Upper lobe of left lung (tissue), 6 donors: Measurements from ENCODE around the gene GATAD2B. TPM values are rescaled to one million over a fixed set of nuclear protein-coding genes. Genes with fewer than 3 reads are reported as not detected.

Experiments used
- ATAC-seq, 2 donors: fragments of 200-7000 bp; cut with Tn5 transposase; one replicate each; pipeline ENCODE4 v1.9.1; 2022; ENCODE audit warnings: mild to moderate bottlenecking in 2 of 2, moderate library complexity in 2 of 2; ENCODE audit not compliant: low FRiP score in 2 of 2
- DNase-seq, 2 donors: peaks; one replicate each; pipeline ENCODE4 v3.0.0-alpha.2; 2019 to 2020
- H3K27ac ChIP-seq, 4 donors: fragments of 200-600 bp; sonication (generic); one replicate each; pipeline ENCODE4 v1.5.1; 2016 to 2019
- H3K27me3 ChIP-seq, 4 donors: fragments of 200-600 bp; sonication (generic); one replicate each; pipeline ENCODE4 v1.5.1; 2017 to 2019
- H3K36me3 ChIP-seq, 4 donors: fragments of 200-600 bp; sonication (generic); one replicate each; pipeline ENCODE4 v1.5.1; 2016 to 2019
- H3K4me1 ChIP-seq, 4 donors: fragments of 200-600 bp; sonication (generic); one replicate each; pipeline ENCODE4 v1.5.1; 2018 to 2019
- H3K4me3 ChIP-seq, 4 donors: fragments of 200-600 bp; sonication (generic); one replicate each; pipeline ENCODE4 v1.5.1; 2017 to 2019; ENCODE audit warnings: mild to moderate bottlenecking in 2 of 4, moderate library complexity in 1 of 4
- H3K9me3 ChIP-seq, 4 donors: fragments of 200-600 bp; sonication (generic); one replicate each; pipeline ENCODE4 v1.5.1; 2018 to 2019
- EP300 ChIP-seq, 4 donors: sonication (generic); formaldehyde crosslinking; IDR thresholded peaks; one replicate each; pipeline ENCODE4 v1.5.1; 2017; ENCODE audit warnings: antibody characterized with exemption in 4 of 4, control low read depth in 2 of 4
- POLR2A ChIP-seq, 4 donors: fragments of 450-650 bp; IDR thresholded peaks; one replicate each; pipeline ENCODE4 v1.5.1; 2016 to 2017; ENCODE audit warnings: antibody characterized with exemption in 4 of 4, mild to moderate bottlenecking in 2 of 4
- POLR2AphosphoS5 ChIP-seq, 2 donors: sonication (generic); formaldehyde crosslinking; IDR thresholded peaks; one replicate each; pipeline ENCODE4 v1.5.1; 2017; ENCODE audit warnings: antibody characterized with exemption in 2 of 2
- WGBS, 2 donors: methylation state at CpG; one replicate each; pipeline ENCODE4 v1.1.5; 2017 to 2018; 5-methylcytosine and 5-hydroxymethylcytosine counted together
- total RNA-seq, 6 donors: library from RNA; depleted of rRNA in 4 of 6; stranded (reverse); fragments of >200 nt in 4 of 6; gene quantifications; one replicate each; pipeline versions ENCODE4 v1.1.0 to v1.2.1, GENCODE V29; 2016 to 2021
- TF ChIP-seq, protein P1 (sequence below), 6 experiments: fragments of 450-650 bp in 4 of 6; fragments of 200-600 bp in 2 of 6; sonication (generic) in 2 of 6; IDR thresholded peaks; one replicate each; pipeline ENCODE4 v1.5.1; 2016 to 2019; ENCODE audit warnings: antibody characterized with exemption in 6 of 6
- donor health status: DM: no; HTN: no; CAD: no; lungs with moderate emphysema.
- donor health status: DM: no; HTN: yes; CAD: no; lungs with severe emphysema.

Gene GATAD2B
- total RNA-seq, 6 donors from 2014 or later, result 16.0 to 50.3 (median 37.8) TPM

DNA sequence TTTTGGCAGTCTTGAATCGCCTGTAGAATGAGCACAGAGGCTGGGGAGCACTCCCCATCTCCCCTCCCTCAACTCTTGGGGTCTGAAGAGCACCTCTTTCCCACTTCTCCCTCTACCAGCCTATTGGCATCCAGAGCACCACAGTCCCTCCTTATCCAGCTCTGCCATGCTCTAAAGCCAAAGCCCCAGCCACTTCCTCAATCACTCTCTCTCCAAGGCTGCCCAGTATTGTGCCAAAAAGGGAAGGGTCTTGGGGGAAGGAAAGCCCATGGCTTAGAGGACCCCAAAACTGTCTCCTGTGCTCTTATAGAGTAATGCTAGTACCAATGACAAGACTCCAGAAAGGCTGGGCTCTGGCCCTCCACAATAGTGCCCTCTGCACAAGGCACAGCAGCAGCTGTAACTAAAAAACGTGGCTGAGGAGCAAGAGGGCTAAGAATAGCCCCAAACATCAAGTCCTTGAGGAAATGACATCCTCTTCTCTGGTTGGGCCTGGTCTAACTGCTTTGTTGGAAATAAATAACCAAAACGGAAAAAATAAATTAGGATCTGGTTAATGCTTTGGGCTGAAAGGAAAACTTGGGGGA is 119.2 kb downstream of the GATAD2B start:
- H3K4me3 ChIP-seq, result no peak overlapping the region
- no peak for TF ChIP-seq POLR2A (IDR thresholded peaks at IDR 0.05)
- no peak for TF ChIP-seq POLR2AphosphoS5 (IDR thresholded peaks at IDR 0.05)
- TF ChIP-seq, protein P1, sequence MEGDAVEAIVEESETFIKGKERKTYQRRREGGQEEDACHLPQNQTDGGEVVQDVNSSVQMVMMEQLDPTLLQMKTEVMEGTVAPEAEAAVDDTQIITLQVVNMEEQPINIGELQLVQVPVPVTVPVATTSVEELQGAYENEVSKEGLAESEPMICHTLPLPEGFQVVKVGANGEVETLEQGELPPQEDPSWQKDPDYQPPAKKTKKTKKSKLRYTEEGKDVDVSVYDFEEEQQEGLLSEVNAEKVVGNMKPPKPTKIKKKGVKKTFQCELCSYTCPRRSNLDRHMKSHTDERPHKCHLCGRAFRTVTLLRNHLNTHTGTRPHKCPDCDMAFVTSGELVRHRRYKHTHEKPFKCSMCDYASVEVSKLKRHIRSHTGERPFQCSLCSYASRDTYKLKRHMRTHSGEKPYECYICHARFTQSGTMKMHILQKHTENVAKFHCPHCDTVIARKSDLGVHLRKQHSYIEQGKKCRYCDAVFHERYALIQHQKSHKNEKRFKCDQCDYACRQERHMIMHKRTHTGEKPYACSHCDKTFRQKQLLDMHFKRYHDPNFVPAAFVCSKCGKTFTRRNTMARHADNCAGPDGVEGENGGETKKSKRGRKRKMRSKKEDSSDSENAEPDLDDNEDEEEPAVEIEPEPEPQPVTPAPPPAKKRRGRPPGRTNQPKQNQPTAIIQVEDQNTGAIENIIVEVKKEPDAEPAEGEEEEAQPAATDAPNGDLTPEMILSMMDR (IDR thresholded peaks at IDR 0.05), result no peak
- TF ChIP-seq EP300 (IDR thresholded peaks at IDR 0.05), result no peak
- no peaks in the 10 kb centered on the region for H3K27me3 ChIP-seq
- no peak for DNase-seq
- H3K27ac ChIP-seq, result peak overlapping the region in 3 of 4 donors; percentile 12 to 62 (median 38)
- no peaks in the 10 kb centered on the region for H3K9me3 ChIP-seq
- peaks cover 18 to 36% (median 33%) of the 10 kb centered on the region in 4 donors for H3K4me1 ChIP-seq
- ATAC-seq, result no peak
- WGBS, 2 donors, result 57 to 67% methylated on average over 3 of the region's 3 CpGs
- peaks cover 0 to 33% (median 9%) of the 10 kb centered on the region in 4 donors for H3K36me3 ChIP-seq

DNA sequence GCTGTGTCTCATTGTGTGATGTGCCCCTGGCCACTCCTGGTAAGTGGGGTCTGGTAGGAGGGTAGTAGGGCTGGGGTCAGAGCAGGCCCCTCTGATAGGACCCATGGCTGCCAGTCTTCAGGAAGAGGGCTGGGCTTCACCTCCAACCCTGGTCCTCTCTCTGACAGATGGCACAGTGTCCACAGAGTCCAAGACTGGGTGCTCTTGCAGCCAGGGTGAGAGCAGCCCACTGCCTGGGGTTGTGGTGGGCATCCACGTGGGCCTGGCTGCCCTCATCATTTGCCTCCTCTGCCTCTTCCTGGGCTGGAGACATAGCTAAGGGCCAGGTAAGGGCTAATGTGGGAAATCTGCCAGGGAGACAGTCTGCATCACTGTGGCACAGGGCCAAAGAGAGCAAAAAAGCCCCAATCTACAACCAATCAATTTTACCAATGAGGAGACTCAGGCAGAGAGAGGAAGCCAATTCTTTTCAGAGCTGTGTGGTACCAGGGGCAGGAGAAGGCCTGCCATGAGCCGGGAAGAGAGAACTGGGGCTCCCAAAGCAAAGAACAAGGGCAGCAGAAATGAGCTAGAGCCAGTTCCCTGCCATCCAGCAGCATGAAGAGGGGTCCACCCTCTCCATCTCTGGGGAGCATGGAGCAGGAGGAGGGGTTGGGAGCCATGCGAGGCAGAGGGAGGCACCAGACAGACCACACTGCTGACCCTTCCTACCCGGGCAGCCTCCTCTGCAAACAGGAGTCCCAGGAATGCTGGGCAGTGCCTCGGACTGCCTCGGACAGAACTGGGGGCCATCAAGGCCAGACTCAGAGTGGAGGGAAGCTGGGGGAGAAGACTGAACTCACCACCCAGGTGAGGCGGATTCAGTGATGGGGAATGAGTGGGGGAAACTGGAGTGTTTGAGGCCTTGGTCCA is 120.7 kb downstream of the GATAD2B start:
- peak in 1 of 2 donors; percentile 10 for DNase-seq

DNA sequence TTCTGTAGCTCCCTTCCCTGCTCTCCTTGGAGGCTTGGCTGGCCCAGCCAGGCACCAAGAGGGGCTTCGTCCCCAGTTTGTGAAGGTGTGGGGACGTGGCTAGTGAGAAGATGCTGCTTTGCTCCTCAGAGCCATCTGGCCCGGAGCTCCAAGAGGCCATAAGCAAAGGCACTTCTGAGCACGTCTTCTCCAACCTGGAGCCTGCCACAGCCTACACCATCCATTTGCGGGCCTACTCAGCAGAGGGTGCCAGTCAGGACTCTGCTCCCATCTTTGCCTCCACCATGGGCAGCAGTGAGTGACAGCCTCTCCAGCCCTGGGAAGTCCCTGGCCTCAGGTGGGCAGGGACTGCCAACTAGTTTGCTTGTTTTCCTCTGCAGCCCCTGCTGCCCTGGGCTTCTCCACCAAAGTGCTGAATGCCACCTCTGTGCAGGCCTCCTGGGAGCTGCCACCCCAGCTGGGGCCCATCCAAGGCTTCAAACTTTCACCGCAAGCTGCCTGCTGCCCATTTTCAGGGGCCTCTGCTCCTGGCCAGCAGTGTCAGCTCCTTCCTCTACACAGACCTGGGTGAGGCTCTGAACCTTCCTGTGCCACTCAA is 121.6 kb downstream of the GATAD2B start:
- Histone ChIP-seq H3K27me3 (no peaks in the 10 kb centered on the region), H3K27ac (no peak overlapping the region), H3K36me3 (peaks cover 0 to 14% (median 0%) of the 10 kb centered on the region in 4 donors), H3K4me1 (peaks cover 22 to 38% (median 32%) of the 10 kb centered on the region in 4 donors), H3K4me3 (no peak overlapping the region), H3K9me3 (no peaks in the 10 kb centered on the region)
- no peak for ATAC-seq
- TF ChIP-seq POLR2A (IDR thresholded peaks at IDR 0.05) (no peak), EP300 (IDR thresholded peaks at IDR 0.05) (no peak), POLR2AphosphoS5 (IDR thresholded peaks at IDR 0.05) (no peak)
- TF ChIP-seq, protein P1 (IDR thresholded peaks at IDR 0.05), result no peak
- WGBS, 2 donors, result 93 to 99% methylated on average over 6 of the region's 6 CpGs
- no peak for DNase-seq

More for the DNA sequence above, 120.7 kb downstream of the GATAD2B start:
- H3K4me3 ChIP-seq, result no peak overlapping the region
- H3K27ac ChIP-seq, result no peak overlapping the region
- H3K4me1 ChIP-seq, result peaks cover 23 to 42% (median 36%) of the 10 kb centered on the region in 4 donors
- H3K36me3 ChIP-seq, result peaks cover 0 to 18% (median 0%) of the 10 kb centered on the region in 4 donors
- H3K27me3 ChIP-seq, result no peaks in the 10 kb centered on the region
- ATAC-seq, result no peak
- WGBS, 2 donors, result 94 to 95% methylated on average over 6 to 7 of the region's 7 CpGs
- TF ChIP-seq EP300 (IDR thresholded peaks at IDR 0.05), result no peak
- no peak for TF ChIP-seq POLR2AphosphoS5 (IDR thresholded peaks at IDR 0.05)
- TF ChIP-seq, protein P1 (IDR thresholded peaks at IDR 0.05), result no peak
- H3K9me3 ChIP-seq, result no peaks in the 10 kb centered on the region

DNA sequence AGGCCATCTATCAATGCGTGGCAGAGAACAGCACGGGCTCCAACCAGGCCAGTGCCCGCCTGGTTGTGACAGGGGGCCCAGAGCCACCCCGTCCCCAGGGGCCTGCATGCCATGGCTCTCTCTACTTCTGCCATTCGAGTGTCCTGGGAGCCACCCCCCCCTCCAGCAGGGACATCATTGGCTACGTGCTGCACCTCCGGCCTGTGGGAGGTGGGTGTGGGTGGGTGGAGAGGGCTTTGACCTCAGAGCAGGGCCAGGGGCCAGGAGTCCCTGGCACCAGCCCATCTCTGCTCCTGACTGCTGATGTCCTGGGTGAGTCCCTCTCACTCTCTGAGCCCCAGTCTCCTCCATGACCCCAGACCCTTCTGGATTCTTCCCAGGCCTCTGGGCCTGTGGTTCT is 122.3 kb downstream of the GATAD2B start:
- TF ChIP-seq POLR2A (IDR thresholded peaks at IDR 0.05) (no peak), EP300 (IDR thresholded peaks at IDR 0.05) (no peak), POLR2AphosphoS5 (IDR thresholded peaks at IDR 0.05) (no peak)
- TF ChIP-seq, protein P1 (IDR thresholded peaks at IDR 0.05), result no peak
- DNase-seq (no peak), ATAC-seq (no peak)
- peaks cover 0 to 14% (median 0%) of the 10 kb centered on the region in 4 donors for H3K36me3 ChIP-seq
- H3K27ac ChIP-seq, result no peak overlapping the region
- no peaks in the 10 kb centered on the region for H3K27me3 ChIP-seq
- H3K9me3 ChIP-seq, result no peaks in the 10 kb centered on the region
- peaks cover 16 to 32% (median 26%) of the 10 kb centered on the region in 4 donors for H3K4me1 ChIP-seq
- no peak overlapping the region for H3K4me3 ChIP-seq
- 78 to 94% methylated on average over 3 to 6 of the region's 7 CpGs for WGBS, 2 donors
